H1 (cell line): ENCODE measurements around the gene NBEA. TPM values are rescaled to one million over a fixed set of nuclear protein-coding genes. Genes with fewer than 3 reads are reported as not detected.

Source experiments
- CTCF ChIA-PET: fragments of 300-600 bp; sonication (Branson Sonifier 250); formaldehyde crosslinking; loops from one replicate; lab custom pipeline; 2021; ENCODE audit not compliant: partially characterized antibody; lab: Charles Lee
- POLR2A ChIA-PET: fragments of 300-600 bp; sonication (Branson Sonifier 250); formaldehyde crosslinking; loops from one replicate; lab custom pipeline; 2021; ENCODE audit warnings: inconsistent platforms; ENCODE audit not compliant: partially characterized antibody; lab: Charles Lee
- DNase-seq, 2 experiments: peaks; one replicate each; pipeline versions ENCODE4 v3.0.0 to v3.0.0-alpha.2; 2010 to 2022; ENCODE audit warnings: low spot score in 2 of 2, low read depth in 1 of 2, mixed read lengths in 1 of 2
- FAIRE-seq: peaks from 2 replicates; lab custom pipeline; 2011; peaks lifted over from hg19 to GRCh38; lab: Jason Lieb, UNC
- H2AFZ ChIP-seq: 2 replicates; pipeline ENCODE4 v1.8.1; 2012; ENCODE audit warnings: low read length, inconsistent platforms
- H2AK5ac ChIP-seq: 2 replicates; pipeline ENCODE4 v1.6.1; 2013; ENCODE audit warnings: low read depth, low read length
- H2BK120ac ChIP-seq: replicated peaks from 2 replicates; pipeline ENCODE3; 2013; ENCODE audit warnings: low read depth, low read length, inconsistent platforms
- H2BK12ac ChIP-seq: 2 replicates; pipeline ENCODE4 v1.6.1; 2013; ENCODE audit warnings: low read depth, low read length
- H2BK15ac ChIP-seq: 2 replicates; pipeline ENCODE4 v1.6.1; 2013; ENCODE audit warnings: low read length
- H2BK20ac ChIP-seq: 2 replicates; pipeline ENCODE4 v1.6.1; 2013; ENCODE audit warnings: low read length
- H2BK5ac ChIP-seq: 2 replicates; pipeline ENCODE4 v1.6.1; 2013; ENCODE audit warnings: low read depth, low read length
- H3K14ac ChIP-seq: 2 replicates; pipeline ENCODE4 v1.6.1; 2013; ENCODE audit warnings: inconsistent platforms; ENCODE audit not compliant: insufficient read length
- H3K18ac ChIP-seq: 2 replicates; pipeline ENCODE4 v1.6.1; 2013; ENCODE audit warnings: low read length; ENCODE audit errors: extremely low read depth
- H3K23ac ChIP-seq: 2 replicates; pipeline ENCODE4 v1.6.1; 2013; ENCODE audit warnings: inconsistent platforms; ENCODE audit not compliant: insufficient read length
- H3K23me2 ChIP-seq: 2 replicates; pipeline ENCODE4 v1.6.1; 2013; ENCODE audit warnings: low read depth, low read length
- H3K27ac ChIP-seq: 2 replicates; pipeline ENCODE4 v1.6.1; 2011; ENCODE audit warnings: low read depth, low read length, inconsistent platforms
- H3K27me3 ChIP-seq, 4 experiments: replicated peaks in 1 of 4; 1 replicate in 1 of 4; 2 replicates in 3 of 4; pipeline versions ENCODE4 v1.6.1 to v1.8.1; 2011 to 2013; ENCODE audit warnings: low read length in 3 of 4, mild to moderate bottlenecking in 3 of 4, inconsistent platforms in 2 of 4, mixed read lengths in 2 of 4, moderate library complexity in 1 of 4; ENCODE audit not compliant: control insufficient read depth in 3 of 4, insufficient read depth in 3 of 4; ENCODE audit errors: extremely low read depth in 1 of 4
- H3K36me3 ChIP-seq, 4 experiments: 2 replicates each; pipeline versions ENCODE4 v1.6.1 to v1.8.1; 2011 to 2013; ENCODE audit warnings: mild to moderate bottlenecking in 4 of 4, low read length in 3 of 4, moderate library complexity in 2 of 4, control low read depth in 1 of 4, inconsistent platforms in 1 of 4; ENCODE audit not compliant: insufficient read depth in 4 of 4, control insufficient read depth in 2 of 4
- H3K4ac ChIP-seq: replicated peaks from 2 replicates; pipeline ENCODE3; 2013; ENCODE audit warnings: low read length, low read depth, mixed read lengths, inconsistent platforms; ENCODE audit not compliant: insufficient read length
- H3K4me1 ChIP-seq, 4 experiments: replicated peaks in 1 of 4; 1 replicate in 1 of 4; 2 replicates in 3 of 4; pipeline versions ENCODE4 v1.6.1 to v1.8.1; 2011 to 2013; ENCODE audit warnings: low read length in 3 of 4, inconsistent platforms in 2 of 4, mixed read lengths in 1 of 4; ENCODE audit not compliant: insufficient read depth in 4 of 4, control insufficient read depth in 3 of 4
- H3K4me2 ChIP-seq, 2 experiments: 2 replicates each; pipeline versions ENCODE4 v1.6.1 to v1.8.1; 2011 to 2013; ENCODE audit warnings: low read depth in 2 of 2, low read length in 2 of 2, control low read depth in 1 of 2, inconsistent platforms in 1 of 2, mild to moderate bottlenecking in 1 of 2; ENCODE audit not compliant: insufficient read depth in 1 of 2
- H3K4me3 ChIP-seq, 4 experiments: fragments of 200-600, 300-600 bp in 1 of 4; sonication (generic), shearing (Covaris generic), sonication (Bioruptor Twin) in 1 of 4; 2 replicates each; pipeline versions ENCODE4 v1.5.1 to v1.8.1; 2011 to 2016; ENCODE audit warnings: low read length in 4 of 4, low read depth in 3 of 4, control low read depth in 2 of 4, inconsistent platforms in 2 of 4, mild to moderate bottlenecking in 2 of 4, mixed read lengths in 1 of 4, moderate library complexity in 1 of 4; ENCODE audit not compliant: insufficient read depth in 2 of 4; ENCODE audit errors: extremely low read depth in 1 of 4
- H3K56ac ChIP-seq: replicated peaks from 2 replicates; pipeline ENCODE3; 2013; ENCODE audit warnings: low read depth, mild to moderate bottlenecking, mixed read lengths, low read length, inconsistent platforms; ENCODE audit not compliant: insufficient read length
- H3K79me1 ChIP-seq: 2 replicates; pipeline ENCODE4 v1.6.1; 2013; ENCODE audit warnings: low read depth, low read length, control low read depth
- H3K79me2 ChIP-seq, 2 experiments: 2 replicates each; pipeline versions ENCODE4 v1.6.1 to v1.8.1; 2012 to 2013; ENCODE audit warnings: low read length in 2 of 2, mild to moderate bottlenecking in 2 of 2, inconsistent platforms in 1 of 2; ENCODE audit not compliant: insufficient read depth in 2 of 2, control insufficient read depth in 1 of 2
- H3K9ac ChIP-seq, 4 experiments: replicated peaks in 1 of 4; 1 replicate in 1 of 4; 2 replicates in 3 of 4; pipeline versions ENCODE4 v1.6.1 to v1.8.1; 2011 to 2013; ENCODE audit warnings: low read depth in 3 of 4, low read length in 3 of 4, control low read depth in 2 of 4, mild to moderate bottlenecking in 2 of 4, moderate library complexity in 2 of 4, inconsistent platforms in 1 of 4; ENCODE audit errors: extremely low read depth in 1 of 4
- H3K9me3 ChIP-seq, 2 experiments: 2 replicates each; pipeline versions ENCODE4 v1.6.1 to v1.8.1; 2012 to 2013; ENCODE audit warnings: mild to moderate bottlenecking in 2 of 2, moderate library complexity in 2 of 2, control low read depth in 1 of 2, inconsistent platforms in 1 of 2, low read depth in 1 of 2, low read length in 1 of 2, mixed read lengths in 1 of 2; ENCODE audit not compliant: insufficient read depth in 2 of 2
- H4K20me1 ChIP-seq, 2 experiments: replicated peaks in 1 of 2; 2 replicates each; pipeline versions ENCODE3 to v1.8.1; 2011 to 2013; ENCODE audit warnings: inconsistent platforms in 2 of 2, low read length in 2 of 2, mild to moderate bottlenecking in 1 of 2; ENCODE audit not compliant: insufficient read depth in 2 of 2, control insufficient read depth in 1 of 2
- H4K5ac ChIP-seq: 2 replicates; pipeline ENCODE4 v1.6.1; 2013; ENCODE audit warnings: low read length, low read depth, mixed read lengths, inconsistent platforms; ENCODE audit not compliant: insufficient read length
- H4K8ac ChIP-seq: 2 replicates; pipeline ENCODE4 v1.8.0; 2013; ENCODE audit warnings: mild to moderate bottlenecking, moderate library complexity, low read length, inconsistent platforms; ENCODE audit not compliant: insufficient read depth; ENCODE audit errors: extremely low read depth
- H4K91ac ChIP-seq: replicated peaks from 2 replicates; pipeline ENCODE3; 2013; ENCODE audit warnings: low read length, mixed read lengths, inconsistent platforms; ENCODE audit not compliant: insufficient read length
- CTBP2 ChIP-seq: IDR thresholded peaks from 2 replicates; pipeline ENCODE4 v1.7.0; 2011; ENCODE audit warnings: borderline replicate concordance, mild to moderate bottlenecking, moderate library complexity, mixed read lengths, low read length; ENCODE audit not compliant: insufficient read depth, insufficient read length
- EZH2 ChIP-seq: fragments of 200-600 bp; sonication (generic); IDR thresholded peaks from 2 replicates; pipeline ENCODE4 v1.7.1; 2012; ENCODE audit warnings: low read depth, mild to moderate bottlenecking, moderate library complexity, low read length, inconsistent platforms; ENCODE audit not compliant: severe bottlenecking
- JUND ChIP-seq: IDR thresholded peaks from 2 replicates; pipeline ENCODE4 v1.6.1; 2011; ENCODE audit warnings: mild to moderate bottlenecking, improper control_type of control experiment, low read length
- NANOG ChIP-seq: IDR thresholded peaks from 2 replicates; pipeline ENCODE4 v1.6.1; 2011; ENCODE audit warnings: low read length, low read depth, mild to moderate bottlenecking, inconsistent platforms; ENCODE audit not compliant: insufficient read depth, poor library complexity, severe bottlenecking
- POLR2AphosphoS5 ChIP-seq: IDR thresholded peaks from 2 replicates; pipeline ENCODE4 v1.6.1; 2011; ENCODE audit warnings: low read depth, low read length
- RXRA ChIP-seq: IDR thresholded peaks from 2 replicates; pipeline ENCODE4 v1.6.1; 2011; ENCODE audit warnings: low read depth, mild to moderate bottlenecking, low read length, moderate library complexity; ENCODE audit not compliant: insufficient read depth
- SIN3A ChIP-seq, 2 experiments: IDR thresholded peaks in 1 of 2; conservative IDR thresholded peaks in 1 of 2; 2 replicates each; pipeline ENCODE4 v1.6.1; 2011 to 2012; ENCODE audit warnings: low read length in 2 of 2, improper control_type of control experiment in 1 of 2, low read depth in 1 of 2, mild to moderate bottlenecking in 1 of 2
- SIX5 ChIP-seq: IDR thresholded peaks from 2 replicates; pipeline ENCODE4 v1.6.1; 2011; ENCODE audit warnings: mild to moderate bottlenecking, low read depth, low read length
- SP4 ChIP-seq: IDR thresholded peaks from 2 replicates; pipeline ENCODE4 v1.6.1; 2012; ENCODE audit warnings: low read length, inconsistent platforms
- TEAD4 ChIP-seq: IDR thresholded peaks from 2 replicates; pipeline ENCODE4 v1.6.1; 2012; ENCODE audit warnings: low read depth, low read length, inconsistent platforms, mixed read lengths
- WGBS, 2 experiments: shearing (Covaris generic) in 1 of 2; methylation state at CpG; one replicate each; pipeline versions ENCODE4 v1.1.6 to v1.1.7; 2013 to 2015; ENCODE audit warnings: low lambda C conversion rate in 2 of 2, mixed read lengths in 2 of 2, inconsistent platforms in 1 of 2, low coverage in 1 of 2, missing lambda C conversion rate in 1 of 2; ENCODE audit not compliant: insufficient replicate concordance in 2 of 2, insufficient coverage in 1 of 2, insufficient read length in 1 of 2; ENCODE audit errors: extremely low coverage in 1 of 2, missing lambda C conversion rate in 1 of 2; 5-methylcytosine and 5-hydroxymethylcytosine counted together
- polyA plus RNA-seq, 7 experiments: library from polyadenylated mRNA; depleted of rRNA in 3 of 7; stranded (reverse) in 5 of 7; unstranded in 2 of 7; fragments of >200 nt in 5 of 7; fragments of 200-250 nt in 2 of 7; gene quantifications; 1 replicate in 5 of 7; 2 replicates in 1 of 7; 4 replicates in 1 of 7; pipeline versions ENCODE4 v1.2.1 to v1.2.3, GENCODE V29; 2011 to 2013; ENCODE audit warnings: missing spikeins in 2 of 7, mixed read lengths in 2 of 7
- total RNA-seq: library from RNA; stranded (reverse); fragmentation: NEBNext Ultra II Directional; extraction: Animal tissue kit (Norgen Biotek cat#: 25700); gene quantifications from 2 replicates; pipeline ENCODE4 v1.2.1, GENCODE V29; 2021

The NBEA gene
- total and polyA plus RNA-seq, 2 of the 8 experiments (the other 6 are each of a cell fraction or from before 2014, with no cell fraction given) = 14.2 to 21.5 TPM

DNA sequence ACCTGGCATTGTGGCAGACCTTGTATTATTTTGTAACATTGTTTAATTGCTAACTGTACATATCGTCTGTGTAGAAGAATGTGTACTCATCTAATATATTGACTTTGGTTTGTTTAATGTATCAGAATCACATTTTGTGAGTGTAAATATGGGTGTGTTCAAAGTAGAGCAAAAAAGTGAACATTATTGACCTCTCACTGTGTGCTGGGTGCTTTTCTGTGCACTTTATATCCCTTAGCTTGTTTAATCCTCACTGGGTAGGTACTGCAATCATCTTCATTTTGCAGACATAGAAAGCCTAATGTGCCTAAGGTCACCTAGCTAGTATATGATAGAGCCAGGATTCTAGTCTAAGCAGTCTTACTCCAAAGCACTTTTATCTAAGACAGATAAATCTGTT, 289.4 kb downstream of the NBEA start:
- no peak overlapping the region for H3K4ac ChIP-seq
- FAIRE-seq = no peak
- no peaks in the 10 kb centered on the region; a peak in 1 of 8 replicates for H3K36me3 ChIP-seq
- H3K27ac ChIP-seq = no peak overlapping the region
- H4K5ac ChIP-seq = no peak overlapping the region
- H3K27me3 ChIP-seq = no peaks in the 10 kb centered on the region
- H4K91ac ChIP-seq = no peak overlapping the region
- CTCF ChIA-PET = no interaction called here
- no peak overlapping the region for H3K14ac ChIP-seq
- H3K23ac ChIP-seq = no peak overlapping the region
- WGBS, 2 experiments = 88% methylated on average over 1 of the region's 1 CpG; no CpG with 5 or more reads in 1 of the 2 experiments
- H2AK5ac ChIP-seq = no peak overlapping the region
- H3K4me2 ChIP-seq = no peak overlapping the region
- H3K18ac ChIP-seq = no peak overlapping the region
- no peak overlapping the region for H2BK12ac ChIP-seq
- no peak overlapping the region for H4K8ac ChIP-seq
- no peak overlapping the region for H2BK5ac ChIP-seq
- TF ChIP-seq SP4 = no peak
- TF ChIP-seq CTBP2 = no peak
- no peak for TF ChIP-seq SIN3A (conservative IDR thresholded peaks at IDR 0.05 in 1 of 2, IDR thresholded peaks at IDR 0.05 in 1 of 2; ENCODE audit: low read depth in 1 of 2, low read length in 2 of 2)
- TF ChIP-seq NANOG = no peak
- no peak for TF ChIP-seq TEAD4
- no peak for TF ChIP-seq EZH2
- no peak for TF ChIP-seq RXRA
- no peak for TF ChIP-seq SIX5
- TF ChIP-seq JUND = no peak
- TF ChIP-seq POLR2AphosphoS5 = no peak
- TF ChIP-seq, all 59 proteins: peak for 0
- Histone ChIP-seq H2BK120ac (no peak overlapping the region), H3K9me3 (no peaks in the 10 kb centered on the region), H2AFZ (no peak overlapping the region), H3K23me2 (no peaks in the 10 kb centered on the region), H2BK20ac (no peak overlapping the region), H3K79me2 (no peaks in the 10 kb centered on the region), H2BK15ac (no peak overlapping the region), H3K79me1 (no peaks in the 10 kb centered on the region), H4K20me1 (no peaks in the 10 kb centered on the region), H3K9ac (no peak overlapping the region), H3K4me1 (no peaks in the 10 kb centered on the region), H3K56ac (no peak overlapping the region), H3K4me3 (no peak overlapping the region)
- no peak for DNase-seq
- POLR2A ChIA-PET = no interaction called here
